LNCAP (cell line): ENCODE results near the gene KRTAP21-3.
"Not testable (repeated sequence)": the region's sequence is repeated elsewhere in the genome, so short reads cannot be mapped to it uniquely, and the experiment has no call there.

ENCODE experiments used
- CTCF ChIP-seq: fragments of 450-650 bp; IDR thresholded peaks from 2 replicates; pipeline ENCODE4 v1.5.1; 2017; ENCODE audit warnings: mild to moderate bottlenecking

Gene KRTAP21-3, protein sequence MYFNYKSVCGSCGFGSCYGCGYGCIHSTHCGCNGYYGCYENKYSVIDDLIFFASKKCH

DNA sequence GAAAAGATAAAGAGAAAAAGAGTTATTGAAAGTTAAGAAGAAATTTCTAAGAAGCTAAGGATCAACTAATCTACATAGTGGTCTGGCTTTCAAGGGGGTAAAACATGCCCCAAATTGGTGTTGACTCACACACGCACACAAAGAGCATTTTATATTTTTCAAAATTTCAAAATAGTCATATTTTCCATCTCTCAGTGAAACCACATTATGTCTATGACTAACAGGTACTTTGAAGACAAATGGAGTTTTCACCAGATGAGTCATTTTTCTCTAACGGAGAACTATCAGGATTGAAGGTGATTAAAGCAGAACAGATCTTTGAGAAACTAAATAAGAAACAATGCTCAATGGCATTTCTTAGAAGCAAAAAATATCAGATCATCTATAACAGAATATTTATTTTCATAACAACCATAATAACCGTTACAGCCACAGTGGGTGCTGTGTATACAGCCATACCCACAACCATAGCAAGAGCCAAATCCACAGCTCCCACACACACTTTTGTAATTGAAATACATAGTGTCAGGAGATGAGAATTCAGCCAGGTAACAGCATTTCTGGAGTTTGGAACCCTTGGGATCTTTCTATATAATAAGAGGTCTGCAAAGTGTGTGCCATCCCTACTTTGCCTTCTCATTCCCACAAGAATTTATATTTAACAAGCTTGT lies at the start of gene KRTAP21-3:
TSS of gene KRTAP21-3 (minus strand) at position 539 of the 671 bp plus-strand sequence. CDS start at position 521, 18 bp downstream.
- TF ChIP-seq CTCF = no peak

- no peak for TF ChIP-seq CTCF
Measured at GRCh38 chr21:30760776-30761175, 42.2 kb upstream of the KRTAP21-3 start.

DNA sequence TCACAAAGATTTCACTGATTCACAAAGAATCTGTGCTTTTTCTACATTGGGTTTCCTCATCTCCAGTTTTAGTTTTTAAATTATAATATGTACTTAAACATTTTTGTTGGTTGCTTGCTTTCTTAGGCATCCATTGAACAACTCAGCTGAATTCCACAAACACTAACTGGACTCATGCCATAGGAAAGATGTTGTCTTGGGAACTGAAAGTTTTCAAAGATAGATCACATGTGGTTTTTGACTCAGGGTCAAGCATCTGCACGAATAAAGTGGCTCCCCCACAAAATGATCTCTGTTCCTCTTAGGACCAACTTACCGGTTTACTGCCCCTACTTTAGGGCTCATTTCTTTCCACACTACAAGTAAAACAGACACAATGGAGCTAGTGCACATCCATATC lies 39.7 kb upstream of the KRTAP21-3 start:
- TF ChIP-seq CTCF = no peak

GRCh38 chr21:30755328-30755727 lies 36.8 kb upstream of the KRTAP21-3 start, which contains the start of gene KRTAP21-1:
Gene KRTAP21-1, minus strand, starts transcription at chr21:30755428. Its CDS starts 50 bp downstream, at chr21:30755378.
- not testable (repeated sequence) for TF ChIP-seq CTCF

GRCh38 chr21:30747159-30747558 lies 28.6 kb upstream of the KRTAP21-3 start, which contains the start of gene KRTAP21-2:
Gene KRTAP21-2, minus strand, starts transcription at chr21:30747259. Its CDS starts 57 bp downstream, at chr21:30747202.
- TF ChIP-seq CTCF = no peak

GRCh38 chr21:30740462-30740861 lies 21.9 kb upstream of the KRTAP21-3 start:
- TF ChIP-seq CTCF = no peak

DNA sequence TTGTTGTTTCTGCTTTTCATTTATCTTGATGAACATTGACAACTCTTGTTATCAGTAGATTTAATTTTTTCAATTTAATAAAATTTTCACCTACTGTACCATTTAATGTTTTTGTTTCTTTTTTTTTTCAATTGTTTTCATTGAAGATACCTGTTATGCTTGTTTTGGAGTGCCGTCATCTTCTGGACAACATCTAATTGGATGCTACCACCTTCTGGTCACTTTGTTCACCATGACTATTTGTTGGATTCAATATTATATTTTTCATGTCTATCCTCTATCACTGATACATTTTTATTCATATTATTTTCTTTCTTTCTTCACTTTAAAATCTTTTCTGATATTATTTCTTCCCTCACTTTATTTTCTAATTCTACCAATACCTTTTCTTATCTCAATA lies 14.4 kb upstream of the KRTAP21-3 start:
- TF ChIP-seq CTCF = peak; percentile 42; the same call in 1 of the 2 replicates
